HepG2 (cell line): ENCODE results near the gene CLPSL2. TPM values are rescaled to one million over a fixed set of nuclear protein-coding genes. Genes with fewer than 3 reads are reported as not detected.

Source experiments
- BCL3 ChIP-seq: sonication (generic); formaldehyde crosslinking; IDR thresholded peaks from 2 replicates; pipeline ENCODE4 v1.5.1; 2020; ENCODE audit warnings: mild to moderate bottlenecking, missing genetic modification reagents, moderate library complexity
- CEBPG ChIP-seq: IDR thresholded peaks from 2 replicates; pipeline ENCODE4 v1.6.1; 2016
- HDAC1 ChIP-seq: sonication (generic); formaldehyde crosslinking; IDR thresholded peaks from 2 replicates; pipeline ENCODE4 v1.5.1; 2020; ENCODE audit warnings: mild to moderate bottlenecking, missing genetic modification reagents
- HNF1B ChIP-seq: sonication (generic); formaldehyde crosslinking; IDR thresholded peaks from 2 replicates; pipeline ENCODE4 v1.5.1; 2020; ENCODE audit warnings: mild to moderate bottlenecking, moderate library complexity, missing genetic modification reagents
- IRF2 ChIP-seq: IDR thresholded peaks from 2 replicates; pipeline ENCODE4 v1.6.1; 2018; ENCODE audit warnings: missing genetic modification reagents, missing compliant biosample characterization
- MIER2 ChIP-seq: IDR thresholded peaks from 2 replicates; pipeline ENCODE4 v1.6.1; 2016; ENCODE audit warnings: missing biosample characterization, missing genetic modification reagents
- MLXIP ChIP-seq: sonication (generic); formaldehyde crosslinking; IDR thresholded peaks from 2 replicates; pipeline ENCODE4 v1.9.0; 2021; ENCODE audit warnings: missing genetic modification reagents, borderline replicate concordance
- NFYB ChIP-seq: sonication (generic); formaldehyde crosslinking; IDR thresholded peaks from 2 replicates; pipeline ENCODE4 v1.4.0; 2020; ENCODE audit warnings: missing genetic modification reagents
- NONO ChIP-seq, 2 experiments: fragments of 450-650 bp in 1 of 2; sonication (generic) in 1 of 2; formaldehyde crosslinking in 1 of 2; IDR thresholded peaks in 1 of 2; conservative IDR thresholded peaks in 1 of 2; 2 replicates each; pipeline versions ENCODE4 v1.6.1 to v1.8.0; 2017 to 2022; ENCODE audit warnings: mild to moderate bottlenecking in 1 of 2, missing genetic modification reagents in 1 of 2, moderate library complexity in 1 of 2
- REXO4 ChIP-seq: sonication (generic); formaldehyde crosslinking; IDR thresholded peaks from 2 replicates; pipeline ENCODE4 v1.8.0; 2022; ENCODE audit warnings: missing genetic modification reagents, mild to moderate bottlenecking, borderline replicate concordance
- RFX3 ChIP-seq: IDR thresholded peaks from 2 replicates; pipeline ENCODE4 v1.6.1; 2016; ENCODE audit warnings: missing biosample characterization, missing genetic modification reagents
- SALL2 ChIP-seq: sonication (generic); formaldehyde crosslinking; IDR thresholded peaks from 2 replicates; pipeline ENCODE4 v1.8.1; 2023; ENCODE audit warnings: mild to moderate bottlenecking, missing genetic modification reagents, inconsistent platforms
- TAF1 ChIP-seq: sonication (generic); formaldehyde crosslinking; IDR thresholded peaks from 2 replicates; pipeline ENCODE4 v1.4.0; 2020; ENCODE audit warnings: missing genetic modification reagents
- TCF7 ChIP-seq: sonication (generic); IDR thresholded peaks from 2 replicates; pipeline ENCODE4 v1.6.1; 2016; ENCODE audit warnings: antibody characterized with exemption, low read depth
- THAP8 ChIP-seq: sonication (generic); formaldehyde crosslinking; IDR thresholded peaks from 2 replicates; pipeline ENCODE4 v1.5.1; 2020; ENCODE audit warnings: missing genetic modification reagents, mild to moderate bottlenecking, borderline replicate concordance
- ZC3H4 ChIP-seq: sonication (generic); formaldehyde crosslinking; IDR thresholded peaks from 2 replicates; pipeline ENCODE4 v1.4.0; 2020; ENCODE audit warnings: missing genetic modification reagents, borderline replicate concordance
- ZNF256 ChIP-seq: sonication (generic); formaldehyde crosslinking; conservative IDR thresholded peaks from 2 replicates; pipeline ENCODE4 v1.4.0; 2020; ENCODE audit warnings: missing genetic modification reagents
- ZNF282 ChIP-seq: fragments of 450-650 bp; IDR thresholded peaks from 2 replicates; pipeline ENCODE4 v1.6.1; 2018; ENCODE audit not compliant: partially characterized antibody
- ZNF513 ChIP-seq: sonication (generic); formaldehyde crosslinking; conservative IDR thresholded peaks from 2 replicates; pipeline ENCODE4 v1.5.0; 2020; ENCODE audit warnings: missing genetic modification reagents
- ZNF615 ChIP-seq: sonication (generic); formaldehyde crosslinking; IDR thresholded peaks from 2 replicates; pipeline ENCODE4 v1.5.0; 2020; ENCODE audit warnings: mild to moderate bottlenecking, missing genetic modification reagents, borderline replicate concordance
- ZNF724P ChIP-seq: sonication (generic); formaldehyde crosslinking; IDR thresholded peaks from 2 replicates; pipeline ENCODE4 v1.8.0; 2022; ENCODE audit warnings: missing genetic modification reagents, borderline replicate concordance
- ZSCAN12 ChIP-seq: sonication (generic); formaldehyde crosslinking; IDR thresholded peaks from 2 replicates; pipeline ENCODE4 v1.9.0; 2021; ENCODE audit warnings: mild to moderate bottlenecking, missing genetic modification reagents
- polyA plus RNA-seq, 8 experiments: library from polyadenylated mRNA; depleted of rRNA in 3 of 8; stranded (reverse) in 7 of 8; unstranded in 1 of 8; fragments of >200 nt; fragmentation: Illumina TruSeq in 4 of 8; extraction: Trizol in 4 of 8; gene quantifications; 2 replicates each; pipeline versions ENCODE4 v1.2.1 to v1.2.3, GENCODE V29; 2011 to 2016; ENCODE audit warnings: low read depth in 4 of 8, missing spikeins in 1 of 8, mixed read lengths in 1 of 8; ENCODE audit not compliant: insufficient read depth in 1 of 8
- total RNA-seq, 5 experiments: library from RNA; depleted of rRNA; stranded (reverse); fragments of >200 nt; fragmentation: Illumina TruSeq; extraction: Trizol; gene quantifications; 2 replicates each; pipeline ENCODE4 v1.2.3, GENCODE V29; 2016; ENCODE audit warnings: low read depth in 1 of 5

The CLPSL2 gene
- total and polyA plus RNA-seq, 2 of the 13 experiments (the other 11 are each of a cell fraction or from before 2014, with no cell fraction given): not detected

- peak; percentile 63 for TF ChIP-seq HNF1B (CRISPR knock-in tag)
- TF ChIP-seq HDAC1 (CRISPR knock-in tag): peak; percentile 96
- 0 out of 2 replicates have a peak, but pooled peaks have one; percentile 5 for TF ChIP-seq NFYB (CRISPR knock-in tag)
- no peak for TF ChIP-seq RFX3 (CRISPR knock-in tag)
- no peak for TF ChIP-seq ZSCAN12
- TF ChIP-seq MIER2: peak; percentile 2; the same call in 1 of the 2 replicates
- TF ChIP-seq REXO4 (CRISPR knock-in tag): no peak
- no peak for TF ChIP-seq MLXIP (CRISPR knock-in tag)
- peak; percentile 80; the same call in 1 of the 2 replicates for TF ChIP-seq TAF1 (CRISPR knock-in tag)
- TF ChIP-seq THAP8: no peak
- TF ChIP-seq NONO (IDR thresholded peaks at IDR 0.05): no peak
- peak; percentile 87 for TF ChIP-seq NONO (CRISPR knock-in tag; conservative IDR thresholded peaks at IDR 0.05)
- TF ChIP-seq ZNF615 (CRISPR knock-in tag): no peak
- peak; percentile 88 for TF ChIP-seq TCF7
- TF ChIP-seq ZNF282: no peak
- no peak; the same call in 1 of the 2 replicates for TF ChIP-seq SALL2 (CRISPR knock-in tag)
- TF ChIP-seq BCL3 (CRISPR knock-in tag): 0 out of 2 replicates have a peak, but pooled peaks have one; percentile 30
- 0 out of 2 replicates have a peak, but pooled peaks have one; percentile 21 for TF ChIP-seq ZC3H4
- TF ChIP-seq ZNF724P (CRISPR knock-in tag): no peak
- no peak for TF ChIP-seq ZNF513
- TF ChIP-seq CEBPG (CRISPR knock-in tag): no peak; the same call in 1 of the 2 replicates
- TF ChIP-seq IRF2 (CRISPR knock-in tag): peak; percentile 87
- TF ChIP-seq ZNF256 (CRISPR knock-in tag): no peak
Observed at GRCh38 chr6:35731736-35732532, 44.5 kb upstream of the CLPSL2 start (continued).
